Measurements from ENCODE around the gene TTC23.
A peak's percentile ranks its signal among the peaks of the same experiment; 100 is the strongest.
"Not testable (repeated sequence)": the region's sequence is repeated elsewhere in the genome, so short reads cannot be mapped to it uniquely, and the experiment has no call there.

TTC23 gene

GRCh38 chr15:99244306-99244705 lies 5.1 kb downstream of the TTC23 start:
- peaks cover 17% of the 10 kb centered on the region for H3K4me1 ChIP-seq (ENCODE audit: low read depth, poor library complexity, severe bottlenecking)
- H3K4me3 ChIP-seq (IDR thresholded peaks at IDR 0.05; ENCODE audit: insufficient read depth, low read depth, low read length): no peak overlapping the region
- no peak overlapping the region for H3K9ac ChIP-seq
- H4K20me1 ChIP-seq (ENCODE audit: insufficient read depth): no peaks in the 10 kb centered on the region
- no peak overlapping the region for H3K27ac ChIP-seq
- H3K79me2 ChIP-seq (ENCODE audit: insufficient read depth, low read depth): no peaks in the 10 kb centered on the region
- no peak overlapping the region for H3K4me2 ChIP-seq
- TF ChIP-seq, protein P1, sequence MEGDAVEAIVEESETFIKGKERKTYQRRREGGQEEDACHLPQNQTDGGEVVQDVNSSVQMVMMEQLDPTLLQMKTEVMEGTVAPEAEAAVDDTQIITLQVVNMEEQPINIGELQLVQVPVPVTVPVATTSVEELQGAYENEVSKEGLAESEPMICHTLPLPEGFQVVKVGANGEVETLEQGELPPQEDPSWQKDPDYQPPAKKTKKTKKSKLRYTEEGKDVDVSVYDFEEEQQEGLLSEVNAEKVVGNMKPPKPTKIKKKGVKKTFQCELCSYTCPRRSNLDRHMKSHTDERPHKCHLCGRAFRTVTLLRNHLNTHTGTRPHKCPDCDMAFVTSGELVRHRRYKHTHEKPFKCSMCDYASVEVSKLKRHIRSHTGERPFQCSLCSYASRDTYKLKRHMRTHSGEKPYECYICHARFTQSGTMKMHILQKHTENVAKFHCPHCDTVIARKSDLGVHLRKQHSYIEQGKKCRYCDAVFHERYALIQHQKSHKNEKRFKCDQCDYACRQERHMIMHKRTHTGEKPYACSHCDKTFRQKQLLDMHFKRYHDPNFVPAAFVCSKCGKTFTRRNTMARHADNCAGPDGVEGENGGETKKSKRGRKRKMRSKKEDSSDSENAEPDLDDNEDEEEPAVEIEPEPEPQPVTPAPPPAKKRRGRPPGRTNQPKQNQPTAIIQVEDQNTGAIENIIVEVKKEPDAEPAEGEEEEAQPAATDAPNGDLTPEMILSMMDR (conservative IDR thresholded peaks at IDR 0.05; ENCODE audit: low read depth, low read length): no peak
- no peak overlapping the region for H2AFZ ChIP-seq (ENCODE audit: low read depth)
- no peaks in the 10 kb centered on the region for H3K27me3 ChIP-seq (ENCODE audit: insufficient read depth, low read depth)
- no peaks in the 10 kb centered on the region for H3K36me3 ChIP-seq (ENCODE audit: insufficient read depth)

DNA sequence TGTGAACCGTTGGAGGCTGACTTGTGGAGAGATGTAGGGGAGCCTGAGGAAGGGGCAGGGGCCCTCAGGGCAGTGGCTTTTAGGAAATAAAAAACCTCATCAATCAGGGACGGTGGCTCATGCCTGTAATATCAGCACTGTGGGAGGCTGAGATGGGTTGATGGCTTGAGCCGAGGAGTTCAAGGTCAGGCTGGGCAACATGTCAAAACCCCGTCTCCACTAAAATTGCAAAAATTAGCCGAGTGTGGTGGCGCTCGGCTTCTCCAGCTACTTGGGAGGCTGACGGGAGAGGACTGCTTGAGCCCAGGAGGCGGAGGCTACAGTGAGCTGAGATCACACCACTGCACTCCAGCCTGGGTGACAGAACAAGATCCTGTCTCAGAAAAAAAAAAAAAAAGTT lies 7.6 kb downstream of the TTC23 start:
- no peaks in the 10 kb centered on the region for H3K36me3 ChIP-seq (ENCODE audit: insufficient read depth)
- TF ChIP-seq, protein P1 (conservative IDR thresholded peaks at IDR 0.05; ENCODE audit: low read depth, low read length): no peak
- H3K27me3 ChIP-seq (ENCODE audit: insufficient read depth, low read depth): no peaks in the 10 kb centered on the region
- peaks cover 24% of the 10 kb centered on the region for H3K4me1 ChIP-seq (ENCODE audit: low read depth, poor library complexity, severe bottlenecking)
- H3K79me2 ChIP-seq (ENCODE audit: insufficient read depth, low read depth): no peaks in the 10 kb centered on the region
- no peak overlapping the region for H3K4me3 ChIP-seq (IDR thresholded peaks at IDR 0.05; ENCODE audit: insufficient read depth, low read depth, low read length)
- no peak overlapping the region for H2AFZ ChIP-seq (ENCODE audit: low read depth)
- no peak overlapping the region for H3K9ac ChIP-seq
- H3K4me2 ChIP-seq: no peak overlapping the region
- no peak overlapping the region for H3K27ac ChIP-seq
- H4K20me1 ChIP-seq (ENCODE audit: insufficient read depth): no peaks in the 10 kb centered on the region

- Histone ChIP-seq H3K4me2 (peak overlapping the region; percentile 46), H3K4me3 (IDR thresholded peaks at IDR 0.05; ENCODE audit: insufficient read depth, low read depth, low read length) (no peak overlapping the region), H3K9ac (peak overlapping the region; percentile 46), H3K4me1 (ENCODE audit: low read depth, poor library complexity, severe bottlenecking) (peaks cover 31% of the 10 kb centered on the region), H2AFZ (ENCODE audit: low read depth) (peak overlapping the region; percentile 35; the same call in 1 of the 2 replicates), H3K27ac (peak overlapping the region; percentile 79), H4K20me1 (ENCODE audit: insufficient read depth) (no peaks in the 10 kb centered on the region), H3K27me3 (ENCODE audit: insufficient read depth, low read depth) (no peaks in the 10 kb centered on the region), H3K36me3 (ENCODE audit: insufficient read depth) (no peaks in the 10 kb centered on the region), H3K79me2 (ENCODE audit: insufficient read depth, low read depth) (no peaks in the 10 kb centered on the region)
- TF ChIP-seq, protein P1 (conservative IDR thresholded peaks at IDR 0.05; ENCODE audit: low read depth, low read length): no peak
Measured at GRCh38 chr15:99239545-99240198, 9.7 kb downstream of the TTC23 start.

GRCh38 chr15:99238849-99239248 lies 10.5 kb downstream of the TTC23 start:
- Histone ChIP-seq H4K20me1 (ENCODE audit: insufficient read depth) (no peaks in the 10 kb centered on the region), H3K4me1 (ENCODE audit: low read depth, poor library complexity, severe bottlenecking) (peaks cover 31% of the 10 kb centered on the region), H3K27me3 (ENCODE audit: insufficient read depth, low read depth) (no peaks in the 10 kb centered on the region), H3K4me2 (no peak overlapping the region; the same call in 1 of the 2 replicates), H3K36me3 (ENCODE audit: insufficient read depth) (no peaks in the 10 kb centered on the region), H3K9ac (peak overlapping the region; percentile 46; the same call in 1 of the 2 replicates), H3K79me2 (ENCODE audit: insufficient read depth, low read depth) (no peaks in the 10 kb centered on the region), H2AFZ (ENCODE audit: low read depth) (0 out of 2 replicates have a peak overlapping the region, but pooled peaks have one; percentile 17), H3K27ac (peak overlapping the region; percentile 79), H3K4me3 (IDR thresholded peaks at IDR 0.05; ENCODE audit: insufficient read depth, low read depth, low read length) (no peak overlapping the region)
- TF ChIP-seq, protein P1 (conservative IDR thresholded peaks at IDR 0.05; ENCODE audit: low read depth, low read length): no peak

DNA sequence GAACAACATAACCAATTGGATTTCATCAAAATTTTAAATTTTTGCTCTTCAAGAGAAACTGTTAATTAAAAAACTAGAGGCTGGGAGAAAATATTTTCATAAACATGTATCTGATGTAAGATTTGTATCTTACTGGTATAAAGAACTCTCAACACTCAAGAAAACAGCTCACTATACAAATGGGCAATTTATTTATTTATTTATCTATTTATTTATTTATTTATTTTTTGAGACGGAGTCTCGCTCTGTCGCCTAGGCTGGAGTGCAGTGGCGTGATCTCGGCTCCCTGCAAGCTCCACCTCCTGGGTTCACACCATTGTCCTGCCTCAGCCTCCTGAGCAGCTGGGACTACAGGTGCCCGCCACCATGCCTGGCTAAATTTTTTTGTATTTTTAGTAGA lies 15.2 kb downstream of the TTC23 start:
- H3K4me1 ChIP-seq (ENCODE audit: low read depth, poor library complexity, severe bottlenecking): peaks cover 13% of the 10 kb centered on the region
- not testable (repeated sequence) for H3K4me3 ChIP-seq (IDR thresholded peaks at IDR 0.05; ENCODE audit: insufficient read depth, low read depth, low read length); H3K27me3 ChIP-seq (ENCODE audit: insufficient read depth, low read depth); H3K79me2 ChIP-seq (ENCODE audit: insufficient read depth, low read depth); H3K36me3 ChIP-seq (ENCODE audit: insufficient read depth); H2AFZ ChIP-seq (ENCODE audit: low read depth); H3K4me2 ChIP-seq; H4K20me1 ChIP-seq (ENCODE audit: insufficient read depth); H3K27ac ChIP-seq; H3K9ac ChIP-seq

Measured in KMS-11 (cell line).